CD14-positive monocyte (primary cell): ENCODE results near the gene KLHDC7B. TPM values are rescaled to one million over a fixed set of nuclear protein-coding genes. Genes with fewer than 3 reads are reported as not detected.
A peak's percentile ranks its signal among the peaks of the same experiment; 100 is the strongest.

Experiments used
- DNase-seq, 3 donors: peaks; one replicate each; pipeline ENCODE4 v3.0.0-alpha.2; 2011 to 2022
- H2AFZ ChIP-seq: 2 replicates; pipeline ENCODE4 v1.6.0; 2012; ENCODE audit warnings: mild to moderate bottlenecking, low read depth, low read length, inconsistent platforms; ENCODE audit not compliant: insufficient read depth, poor library complexity, severe bottlenecking
- H3K27ac ChIP-seq, 2 donors: 1 replicate in 1 of 2; 2 replicates in 1 of 2; pipeline ENCODE4 v1.5.1; 2012 to 2013; ENCODE audit warnings: low read length in 2 of 2, control low read depth in 1 of 2, inconsistent platforms in 1 of 2, low read depth in 1 of 2, mild to moderate bottlenecking in 1 of 2
- H3K27me3 ChIP-seq, 2 donors: one replicate each; pipeline versions ENCODE4 v1.6.0 to v1.6.1; 2011 to 2013; ENCODE audit warnings: low read length in 2 of 2; ENCODE audit not compliant: control insufficient read depth in 2 of 2, insufficient read depth in 2 of 2
- H3K36me3 ChIP-seq, 2 donors: replicated peaks in 1 of 2; 1 replicate in 1 of 2; 2 replicates in 1 of 2; pipeline versions ENCODE4 v1.5.1 to v1.6.1; 2012 to 2013; ENCODE audit warnings: low read length in 2 of 2, control low read depth in 1 of 2, inconsistent platforms in 1 of 2, mild to moderate bottlenecking in 1 of 2; ENCODE audit not compliant: insufficient read depth in 2 of 2, control insufficient read depth in 1 of 2
- H3K4me1 ChIP-seq, 2 donors: 1 replicate in 1 of 2; 2 replicates in 1 of 2; pipeline versions ENCODE4 v1.5.1 to v1.6.1; 2012 to 2013; ENCODE audit warnings: low read length in 2 of 2, control low read depth in 1 of 2, inconsistent platforms in 1 of 2, mild to moderate bottlenecking in 1 of 2, moderate library complexity in 1 of 2; ENCODE audit not compliant: insufficient read depth in 2 of 2, control insufficient read depth in 1 of 2
- H3K4me2 ChIP-seq: replicated peaks from 2 replicates; pipeline ENCODE3; 2012; ENCODE audit warnings: low read length, moderate library complexity, mild to moderate bottlenecking; ENCODE audit not compliant: poor library complexity, severe bottlenecking; ENCODE audit errors: extremely low read depth
- H3K4me3 ChIP-seq, 3 experiments: fragments of 200-600 bp in 1 of 3; sonication (generic) in 1 of 3; replicated peaks in 1 of 3; 1 replicate in 2 of 3; 2 replicates in 1 of 3; pipeline ENCODE4 v1.5.1; 2011 to 2013; ENCODE audit warnings: low read length in 3 of 3, mild to moderate bottlenecking in 3 of 3, control low read depth in 2 of 3, low read depth in 2 of 3, inconsistent platforms in 1 of 3, moderate library complexity in 1 of 3
- H3K79me2 ChIP-seq: 2 replicates; pipeline ENCODE4 v1.6.0; 2012; ENCODE audit warnings: mild to moderate bottlenecking, control low read depth, inconsistent platforms, low read length, moderate library complexity; ENCODE audit not compliant: insufficient read depth
- H3K9ac ChIP-seq: 2 replicates; pipeline ENCODE4 v1.6.0; 2017; ENCODE audit warnings: low read length, mild to moderate bottlenecking; ENCODE audit not compliant: insufficient read depth, poor library complexity, severe bottlenecking
- H3K9me3 ChIP-seq, 2 donors: replicated peaks in 1 of 2; 1 replicate in 1 of 2; 2 replicates in 1 of 2; pipeline versions ENCODE4 v1.5.1 to v1.6.1; 2012 to 2013; ENCODE audit warnings: low read length in 2 of 2, control low read depth in 1 of 2; ENCODE audit not compliant: control insufficient read depth in 1 of 2, insufficient read depth in 1 of 2
- H4K20me1 ChIP-seq: 2 replicates; pipeline ENCODE4 v1.6.0; 2012; ENCODE audit warnings: mild to moderate bottlenecking, low read length, control low read depth, moderate library complexity; ENCODE audit not compliant: insufficient read depth
- H3K27ac Mint-ChIP-seq, 7 donors: one replicate each; pipeline ENCODE4 v1.8.0; 2020; ENCODE audit warnings: mild to moderate bottlenecking in 7 of 7, mixed read lengths in 7 of 7, moderate library complexity in 6 of 7, inconsistent platforms in 2 of 7
- H3K27me3 Mint-ChIP-seq, 3 donors: one replicate each; pipeline ENCODE4 v1.8.0; 2021 to 2022; ENCODE audit warnings: low read depth in 3 of 3, mild to moderate bottlenecking in 3 of 3, mixed read lengths in 3 of 3, moderate library complexity in 3 of 3, inconsistent platforms in 1 of 3
- H3K36me3 Mint-ChIP-seq, 2 donors: one replicate each; pipeline ENCODE4 v1.8.0; 2020; ENCODE audit warnings: mixed read lengths in 2 of 2, inconsistent platforms in 1 of 2, mild to moderate bottlenecking in 1 of 2
- H3K4me1 Mint-ChIP-seq: one replicate; pipeline ENCODE4 v1.8.0; 2020; ENCODE audit warnings: mild to moderate bottlenecking, mixed read lengths
- H3K4me3 Mint-ChIP-seq, 2 donors: one replicate each; pipeline ENCODE4 v1.8.0; 2020; ENCODE audit warnings: mild to moderate bottlenecking in 2 of 2, mixed read lengths in 2 of 2, moderate library complexity in 1 of 2
- H3K9me3 Mint-ChIP-seq, 7 donors: one replicate each; pipeline ENCODE4 v1.8.0; 2020 to 2022; ENCODE audit warnings: mixed read lengths in 7 of 7, mild to moderate bottlenecking in 6 of 7, moderate library complexity in 6 of 7, inconsistent platforms in 2 of 7
- CTCF ChIP-seq: fragments of 200-600 bp; IDR thresholded peaks from one replicate; pipeline ENCODE4 v1.8.0; 2022; ENCODE audit warnings: antibody characterized with exemption, mild to moderate bottlenecking
- WGBS: methylation state at CpG from one replicate; pipeline ENCODE4 v1.1.5; 2013; ENCODE audit warnings: missing lambda C conversion rate; ENCODE audit not compliant: insufficient coverage; 5-methylcytosine and 5-hydroxymethylcytosine counted together
- intact Hi-C, 2 donors: fragments of 100-400 bp; cut with micrococcal nuclease; formaldehyde crosslinking; loops; one replicate each; pipeline versions ENCODE4 v1.15.0 to v1.15.1; 2023
- polyA plus RNA-seq, 3 donors: library from polyadenylated mRNA; depleted of rRNA in 1 of 3; unstranded in 2 of 3; stranded (reverse) in 1 of 3; fragments of 300-500 nt in 2 of 3; fragments of >200 nt in 1 of 3; fragmentation: Illumina TruSeq in 2 of 3; gene quantifications; 1 replicate in 2 of 3; 2 replicates in 1 of 3; pipeline ENCODE4 v1.2.3, GENCODE V29; 2012 to 2021

Gene KLHDC7B
- polyA plus RNA-seq, 3 donors = 0.88 to 4.3 (median 1.4) TPM

GRCh38 chr22:50503475-50504145 lies 42.1 kb upstream of the KLHDC7B start:
- DNase-seq = peak in 1 of 3 donors; percentile 7
- no peaks in the 10 kb centered on the region for H3K27me3 ChIP-seq
- Mint-ChIP-seq H3K36me3 (peaks cover 15 to 26% of the 10 kb centered on the region in 2 donors), H3K9me3 (no peaks in the 10 kb centered on the region), H3K27me3 (peaks cover 0 to 3% (median 2%) of the 10 kb centered on the region in 3 donors), H3K27ac (no peak overlapping the region), H3K4me3 (no peak overlapping the region), H3K4me1 (peaks cover 11% of the 10 kb centered on the region)
- peaks cover 32% of the 10 kb centered on the region for H3K79me2 ChIP-seq
- H3K4me2 ChIP-seq = no peak overlapping the region
- H4K20me1 ChIP-seq = no peaks in the 10 kb centered on the region
- H2AFZ ChIP-seq = no peak overlapping the region
- H3K9ac ChIP-seq = no peak overlapping the region
- WGBS = over 99% methylated on average over 15 of the region's 26 CpGs
- peaks cover 30 to 36% of the 10 kb centered on the region in 2 donors for H3K36me3 ChIP-seq
- H3K4me3 ChIP-seq = no peak overlapping the region
- intact Hi-C loops = no loop called here
- TF ChIP-seq CTCF = no peak
- no peak overlapping the region for H3K27ac ChIP-seq
- no peaks in the 10 kb centered on the region for H3K9me3 ChIP-seq
- H3K4me1 ChIP-seq = peaks cover 11 to 18% of the 10 kb centered on the region in 2 donors

- Histone ChIP-seq H3K27me3 (no peaks in the 10 kb centered on the region), H3K4me2 (no peak overlapping the region), H3K4me3 (no peak overlapping the region), H2AFZ (no peak overlapping the region), H3K36me3 (peaks cover 30 to 36% of the 10 kb centered on the region in 2 donors), H3K4me1 (peaks cover 19 to 26% of the 10 kb centered on the region in 2 donors), H3K79me2 (peaks cover 41% of the 10 kb centered on the region), H3K9me3 (no peaks in the 10 kb centered on the region), H3K27ac (no peak overlapping the region), H3K9ac (no peak overlapping the region), H4K20me1 (no peaks in the 10 kb centered on the region)
- 95% methylated on average over 32 of the region's 44 CpGs for WGBS
- Mint-ChIP-seq H3K4me1 (peaks cover 20% of the 10 kb centered on the region), H3K9me3 (no peaks in the 10 kb centered on the region), H3K36me3 (peaks cover 15 to 26% of the 10 kb centered on the region in 2 donors), H3K27me3 (peaks cover 0 to 3% (median 2%) of the 10 kb centered on the region in 3 donors), H3K4me3 (no peak overlapping the region), H3K27ac (no peak overlapping the region)
- TF ChIP-seq CTCF = no peak
- intact Hi-C loops = loop anchor here (5.0 kb wide), 3 partner anchors 58 to 123 kb away; partner anchors contain the start of genes ARSA (in 1 of the 2), CHKB (in 1 of the 2) and SYCE3 (in 1 of the 2)
- peak in 1 of 3 donors; percentile 5 for DNase-seq
Observed at GRCh38 chr22:50504369-50505211, 41.1 kb upstream of the KLHDC7B start.
